Measurements from ENCODE around the gene TIAM1. TPM values are rescaled to one million over a fixed set of nuclear protein-coding genes. Genes with fewer than 3 reads are reported as not detected.

TIAM1 gene
- total RNA-seq, 1 experiment from 2014 or later = 28.7 TPM

DNA sequence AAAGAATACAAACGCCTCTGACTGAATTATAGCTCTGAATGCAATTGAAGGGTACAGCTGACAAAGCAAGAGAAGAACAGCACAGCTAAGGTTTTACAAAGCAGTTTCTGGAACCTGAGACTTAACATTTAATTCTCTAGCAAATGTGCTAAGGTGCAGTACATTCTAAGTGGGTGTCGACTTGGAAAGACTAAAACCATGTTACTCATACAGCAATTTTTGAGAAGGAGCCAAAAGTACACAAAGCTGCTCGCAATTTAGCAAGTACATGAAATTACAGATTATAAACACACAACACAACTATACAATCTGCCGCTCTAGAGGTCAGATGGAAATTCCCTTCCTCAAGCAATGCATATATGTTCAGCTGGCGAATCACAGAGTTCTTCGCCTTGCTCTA is 121.9 kb downstream of the TIAM1 start:
- TF ChIP-seq, protein P1, sequence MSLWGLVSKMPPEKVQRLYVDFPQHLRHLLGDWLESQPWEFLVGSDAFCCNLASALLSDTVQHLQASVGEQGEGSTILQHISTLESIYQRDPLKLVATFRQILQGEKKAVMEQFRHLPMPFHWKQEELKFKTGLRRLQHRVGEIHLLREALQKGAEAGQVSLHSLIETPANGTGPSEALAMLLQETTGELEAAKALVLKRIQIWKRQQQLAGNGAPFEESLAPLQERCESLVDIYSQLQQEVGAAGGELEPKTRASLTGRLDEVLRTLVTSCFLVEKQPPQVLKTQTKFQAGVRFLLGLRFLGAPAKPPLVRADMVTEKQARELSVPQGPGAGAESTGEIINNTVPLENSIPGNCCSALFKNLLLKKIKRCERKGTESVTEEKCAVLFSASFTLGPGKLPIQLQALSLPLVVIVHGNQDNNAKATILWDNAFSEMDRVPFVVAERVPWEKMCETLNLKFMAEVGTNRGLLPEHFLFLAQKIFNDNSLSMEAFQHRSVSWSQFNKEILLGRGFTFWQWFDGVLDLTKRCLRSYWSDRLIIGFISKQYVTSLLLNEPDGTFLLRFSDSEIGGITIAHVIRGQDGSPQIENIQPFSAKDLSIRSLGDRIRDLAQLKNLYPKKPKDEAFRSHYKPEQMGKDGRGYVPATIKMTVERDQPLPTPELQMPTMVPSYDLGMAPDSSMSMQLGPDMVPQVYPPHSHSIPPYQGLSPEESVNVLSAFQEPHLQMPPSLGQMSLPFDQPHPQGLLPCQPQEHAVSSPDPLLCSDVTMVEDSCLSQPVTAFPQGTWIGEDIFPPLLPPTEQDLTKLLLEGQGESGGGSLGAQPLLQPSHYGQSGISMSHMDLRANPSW (CRISPR knock-in tag; conservative IDR thresholded peaks at IDR 0.05; ENCODE audit: low read depth) = no peak
- TF ChIP-seq SP1 (CRISPR knock-in tag; conservative IDR thresholded peaks at IDR 0.05) (no peak), JAZF1 (CRISPR knock-in tag; IDR thresholded peaks at IDR 0.05) (no peak), CBFB (CRISPR knock-in tag; IDR thresholded peaks at IDR 0.05; ENCODE audit: low read depth) (no peak), NFATC4 (CRISPR knock-in tag; IDR thresholded peaks at IDR 0.05) (no peak), TCF7 (CRISPR knock-in tag; IDR thresholded peaks at IDR 0.05; ENCODE audit: low read depth) (no peak), TP53 (CRISPR knock-in tag; IDR thresholded peaks at IDR 0.05) (no peak), FOXJ3 (CRISPR knock-in tag; IDR thresholded peaks at IDR 0.05; ENCODE audit: borderline replicate concordance) (no peak), NFYB (CRISPR knock-in tag; conservative IDR thresholded peaks at IDR 0.05; ENCODE audit: low read depth) (no peak), OVOL2 (CRISPR knock-in tag; IDR thresholded peaks at IDR 0.05; ENCODE audit: borderline replicate concordance) (no peak), GABPB1 (CRISPR knock-in tag; IDR thresholded peaks at IDR 0.05) (no peak), ATF1 (CRISPR knock-in tag; IDR thresholded peaks at IDR 0.05) (no peak)
- TF ChIP-seq, protein P2, sequence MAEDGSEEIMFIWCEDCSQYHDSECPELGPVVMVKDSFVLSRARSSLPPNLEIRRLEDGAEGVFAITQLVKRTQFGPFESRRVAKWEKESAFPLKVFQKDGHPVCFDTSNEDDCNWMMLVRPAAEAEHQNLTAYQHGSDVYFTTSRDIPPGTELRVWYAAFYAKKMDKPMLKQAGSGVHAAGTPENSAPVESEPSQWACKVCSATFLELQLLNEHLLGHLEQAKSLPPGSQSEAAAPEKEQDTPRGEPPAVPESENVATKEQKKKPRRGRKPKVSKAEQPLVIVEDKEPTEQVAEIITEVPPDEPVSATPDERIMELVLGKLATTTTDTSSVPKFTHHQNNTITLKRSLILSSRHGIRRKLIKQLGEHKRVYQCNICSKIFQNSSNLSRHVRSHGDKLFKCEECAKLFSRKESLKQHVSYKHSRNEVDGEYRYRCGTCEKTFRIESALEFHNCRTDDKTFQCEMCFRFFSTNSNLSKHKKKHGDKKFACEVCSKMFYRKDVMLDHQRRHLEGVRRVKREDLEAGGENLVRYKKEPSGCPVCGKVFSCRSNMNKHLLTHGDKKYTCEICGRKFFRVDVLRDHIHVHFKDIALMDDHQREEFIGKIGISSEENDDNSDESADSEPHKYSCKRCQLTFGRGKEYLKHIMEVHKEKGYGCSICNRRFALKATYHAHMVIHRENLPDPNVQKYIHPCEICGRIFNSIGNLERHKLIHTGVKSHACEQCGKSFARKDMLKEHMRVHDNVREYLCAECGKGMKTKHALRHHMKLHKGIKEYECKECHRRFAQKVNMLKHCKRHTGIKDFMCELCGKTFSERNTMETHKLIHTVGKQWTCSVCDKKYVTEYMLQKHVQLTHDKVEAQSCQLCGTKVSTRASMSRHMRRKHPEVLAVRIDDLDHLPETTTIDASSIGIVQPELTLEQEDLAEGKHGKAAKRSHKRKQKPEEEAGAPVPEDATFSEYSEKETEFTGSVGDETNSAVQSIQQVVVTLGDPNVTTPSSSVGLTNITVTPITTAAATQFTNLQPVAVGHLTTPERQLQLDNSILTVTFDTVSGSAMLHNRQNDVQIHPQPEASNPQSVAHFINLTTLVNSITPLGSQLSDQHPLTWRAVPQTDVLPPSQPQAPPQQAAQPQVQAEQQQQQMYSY (CRISPR knock-in tag; IDR thresholded peaks at IDR 0.05) = no peak
- TF ChIP-seq, protein P3, sequence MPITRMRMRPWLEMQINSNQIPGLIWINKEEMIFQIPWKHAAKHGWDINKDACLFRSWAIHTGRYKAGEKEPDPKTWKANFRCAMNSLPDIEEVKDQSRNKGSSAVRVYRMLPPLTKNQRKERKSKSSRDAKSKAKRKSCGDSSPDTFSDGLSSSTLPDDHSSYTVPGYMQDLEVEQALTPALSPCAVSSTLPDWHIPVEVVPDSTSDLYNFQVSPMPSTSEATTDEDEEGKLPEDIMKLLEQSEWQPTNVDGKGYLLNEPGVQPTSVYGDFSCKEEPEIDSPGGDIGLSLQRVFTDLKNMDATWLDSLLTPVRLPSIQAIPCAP (CRISPR knock-in tag; IDR thresholded peaks at IDR 0.05) = no peak
- TF ChIP-seq, protein P4, sequence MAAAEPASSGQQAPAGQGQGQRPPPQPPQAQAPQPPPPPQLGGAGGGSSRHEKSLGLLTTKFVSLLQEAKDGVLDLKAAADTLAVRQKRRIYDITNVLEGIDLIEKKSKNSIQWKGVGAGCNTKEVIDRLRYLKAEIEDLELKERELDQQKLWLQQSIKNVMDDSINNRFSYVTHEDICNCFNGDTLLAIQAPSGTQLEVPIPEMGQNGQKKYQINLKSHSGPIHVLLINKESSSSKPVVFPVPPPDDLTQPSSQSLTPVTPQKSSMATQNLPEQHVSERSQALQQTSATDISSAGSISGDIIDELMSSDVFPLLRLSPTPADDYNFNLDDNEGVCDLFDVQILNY (CRISPR knock-in tag; IDR thresholded peaks at IDR 0.05) = no peak
- TF ChIP-seq, protein P5, sequence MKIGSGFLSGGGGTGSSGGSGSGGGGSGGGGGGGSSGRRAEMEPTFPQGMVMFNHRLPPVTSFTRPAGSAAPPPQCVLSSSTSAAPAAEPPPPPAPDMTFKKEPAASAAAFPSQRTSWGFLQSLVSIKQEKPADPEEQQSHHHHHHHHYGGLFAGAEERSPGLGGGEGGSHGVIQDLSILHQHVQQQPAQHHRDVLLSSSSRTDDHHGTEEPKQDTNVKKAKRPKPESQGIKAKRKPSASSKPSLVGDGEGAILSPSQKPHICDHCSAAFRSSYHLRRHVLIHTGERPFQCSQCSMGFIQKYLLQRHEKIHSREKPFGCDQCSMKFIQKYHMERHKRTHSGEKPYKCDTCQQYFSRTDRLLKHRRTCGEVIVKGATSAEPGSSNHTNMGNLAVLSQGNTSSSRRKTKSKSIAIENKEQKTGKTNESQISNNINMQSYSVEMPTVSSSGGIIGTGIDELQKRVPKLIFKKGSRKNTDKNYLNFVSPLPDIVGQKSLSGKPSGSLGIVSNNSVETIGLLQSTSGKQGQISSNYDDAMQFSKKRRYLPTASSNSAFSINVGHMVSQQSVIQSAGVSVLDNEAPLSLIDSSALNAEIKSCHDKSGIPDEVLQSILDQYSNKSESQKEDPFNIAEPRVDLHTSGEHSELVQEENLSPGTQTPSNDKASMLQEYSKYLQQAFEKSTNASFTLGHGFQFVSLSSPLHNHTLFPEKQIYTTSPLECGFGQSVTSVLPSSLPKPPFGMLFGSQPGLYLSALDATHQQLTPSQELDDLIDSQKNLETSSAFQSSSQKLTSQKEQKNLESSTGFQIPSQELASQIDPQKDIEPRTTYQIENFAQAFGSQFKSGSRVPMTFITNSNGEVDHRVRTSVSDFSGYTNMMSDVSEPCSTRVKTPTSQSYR (CRISPR knock-in tag; IDR thresholded peaks at IDR 0.05) = no peak
- TF ChIP-seq, protein P6, sequence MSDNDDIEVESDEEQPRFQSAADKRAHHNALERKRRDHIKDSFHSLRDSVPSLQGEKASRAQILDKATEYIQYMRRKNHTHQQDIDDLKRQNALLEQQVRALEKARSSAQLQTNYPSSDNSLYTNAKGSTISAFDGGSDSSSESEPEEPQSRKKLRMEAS (CRISPR knock-in tag; IDR thresholded peaks at IDR 0.05) = no peak
- TF ChIP-seq, protein P7, sequence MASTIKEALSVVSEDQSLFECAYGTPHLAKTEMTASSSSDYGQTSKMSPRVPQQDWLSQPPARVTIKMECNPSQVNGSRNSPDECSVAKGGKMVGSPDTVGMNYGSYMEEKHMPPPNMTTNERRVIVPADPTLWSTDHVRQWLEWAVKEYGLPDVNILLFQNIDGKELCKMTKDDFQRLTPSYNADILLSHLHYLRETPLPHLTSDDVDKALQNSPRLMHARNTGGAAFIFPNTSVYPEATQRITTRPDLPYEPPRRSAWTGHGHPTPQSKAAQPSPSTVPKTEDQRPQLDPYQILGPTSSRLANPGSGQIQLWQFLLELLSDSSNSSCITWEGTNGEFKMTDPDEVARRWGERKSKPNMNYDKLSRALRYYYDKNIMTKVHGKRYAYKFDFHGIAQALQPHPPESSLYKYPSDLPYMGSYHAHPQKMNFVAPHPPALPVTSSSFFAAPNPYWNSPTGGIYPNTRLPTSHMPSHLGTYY (CRISPR knock-in tag; IDR thresholded peaks at IDR 0.05) = no peak
- peaks cover 10% of the 10 kb centered on the region for H3K4me1 Mint-ChIP-seq
- no peak overlapping the region; the same call in none of the 2 replicates for H3K27ac Mint-ChIP-seq
- no peak for DNase-seq (ENCODE audit: low spot score)
- H3K4me3 Mint-ChIP-seq = no peak overlapping the region
- no peak for ATAC-seq
- CTCF ChIA-PET = no interaction called here
- POLR2A ChIA-PET = no interaction called here
- 0 out of 2 replicates have a peak, but pooled peaks cover 2% of the 10 kb centered on the region for H3K36me3 Mint-ChIP-seq
- no peaks in the 10 kb centered on the region for H3K27me3 Mint-ChIP-seq (ENCODE audit: low read depth)
- H3K9me3 Mint-ChIP-seq = no peaks in the 10 kb centered on the region

All from WTC11 (cell line).